ENCODE results near the gene LOXHD1.

GRCh38 chr18:46434629-46435028 lies 222.4 kb downstream of the LOXHD1 start:
- TF ChIP-seq POLR2A (IDR thresholded peaks at IDR 0.05): no peak
- TF ChIP-seq CTCF (IDR thresholded peaks at IDR 0.05): no peak

Measured in uterus (tissue), 2 donors.